Activated naive CD8-positive, alpha-beta T cell treated with anti-CD3 and anti-CD28 coated beads for 36 hours (primary cell): Measurements from ENCODE around the gene CRKL. TPM values are rescaled to one million over a fixed set of nuclear protein-coding genes. Genes with fewer than 3 reads are reported as not detected.

Source experiments
- DNase-seq: peaks from one replicate; pipeline ENCODE4 v3.0.0; 2021
- H3K27ac Mint-ChIP-seq: one replicate; pipeline ENCODE4 v1.8.0; 2022; ENCODE audit warnings: mild to moderate bottlenecking, moderate library complexity, mixed read lengths
- H3K27me3 Mint-ChIP-seq: one replicate; pipeline ENCODE4 v1.8.0; 2022; ENCODE audit warnings: mild to moderate bottlenecking, mixed read lengths
- H3K36me3 Mint-ChIP-seq: one replicate; pipeline ENCODE4 v1.8.0; 2021; ENCODE audit warnings: mild to moderate bottlenecking, mixed read lengths
- H3K4me1 Mint-ChIP-seq: one replicate; pipeline ENCODE4 v1.8.0; 2021; ENCODE audit warnings: mixed read lengths
- H3K4me3 Mint-ChIP-seq: one replicate; pipeline ENCODE4 v1.8.0; 2022; ENCODE audit warnings: mild to moderate bottlenecking, moderate library complexity, mixed read lengths
- H3K9me3 Mint-ChIP-seq: one replicate; pipeline ENCODE4 v1.8.0; 2022; ENCODE audit warnings: mixed read lengths
- total RNA-seq, 2 experiments: library from RNA; stranded (reverse); gene quantifications; one replicate each; pipeline ENCODE4 v1.2.3, GENCODE V29; 2021

Gene CRKL
- total RNA-seq, 2 experiments from 2014 or later = 82.1 to 82.2 TPM

- no peaks in the 10 kb centered on the region for H3K27me3 Mint-ChIP-seq
- H3K36me3 Mint-ChIP-seq = peaks cover 3% of the 10 kb centered on the region
- DNase-seq = no peak
- H3K4me3 Mint-ChIP-seq = no peak overlapping the region
- peaks cover 10% of the 10 kb centered on the region for H3K4me1 Mint-ChIP-seq
- H3K27ac Mint-ChIP-seq = no peak overlapping the region
- no peaks in the 10 kb centered on the region for H3K9me3 Mint-ChIP-seq
These were observed 77.1 kb downstream of the CRKL start for GRCh38 chr22:20994128-20994901.

DNA sequence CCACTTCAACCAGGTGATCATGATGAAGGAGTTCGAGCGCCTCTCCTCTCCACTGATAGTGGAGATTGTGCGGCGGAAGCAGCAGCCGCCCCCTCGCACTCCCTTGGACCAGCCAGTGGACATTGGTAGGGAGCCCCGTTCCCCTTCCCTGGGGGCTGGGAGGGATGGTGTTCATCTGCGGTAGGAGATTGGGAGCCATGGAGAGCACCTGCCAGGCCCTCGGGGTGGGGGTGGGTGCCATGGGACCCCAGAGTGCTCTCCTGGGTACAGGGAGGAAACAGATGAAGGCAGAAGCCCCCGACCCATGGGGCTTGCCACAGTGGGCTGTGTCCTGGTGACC is 77.7 kb downstream of the CRKL start:
- Mint-ChIP-seq H3K27me3 (no peaks in the 10 kb centered on the region), H3K4me1 (peaks cover 6% of the 10 kb centered on the region), H3K9me3 (no peaks in the 10 kb centered on the region), H3K4me3 (no peak overlapping the region), H3K27ac (no peak overlapping the region), H3K36me3 (peaks cover 3% of the 10 kb centered on the region)
- no peak for DNase-seq

GRCh38 chr22:20995329-20996030 is 78.3 kb downstream of the CRKL start:
- Mint-ChIP-seq H3K27ac (no peak overlapping the region), H3K36me3 (peaks cover 6% of the 10 kb centered on the region), H3K9me3 (no peaks in the 10 kb centered on the region), H3K27me3 (no peaks in the 10 kb centered on the region), H3K4me3 (no peak overlapping the region), H3K4me1 (peaks cover 9% of the 10 kb centered on the region)
- DNase-seq = no peak

GRCh38 chr22:20996031-20996410 is 78.8 kb downstream of the CRKL start:
- Mint-ChIP-seq H3K27me3 (no peaks in the 10 kb centered on the region), H3K4me3 (no peak overlapping the region), H3K4me1 (peaks cover 9% of the 10 kb centered on the region), H3K9me3 (no peaks in the 10 kb centered on the region), H3K36me3 (peaks cover 6% of the 10 kb centered on the region), H3K27ac (no peak overlapping the region)
- DNase-seq = no peak

GRCh38 chr22:20996598-20997535 is 79.7 kb downstream of the CRKL start:
- no peak for DNase-seq
- Mint-ChIP-seq H3K4me3 (no peak overlapping the region), H3K4me1 (peaks cover 12% of the 10 kb centered on the region), H3K9me3 (no peaks in the 10 kb centered on the region), H3K27ac (peak overlapping the region; percentile 19), H3K36me3 (peaks cover 9% of the 10 kb centered on the region), H3K27me3 (no peaks in the 10 kb centered on the region)

- H3K4me1 Mint-ChIP-seq = peaks cover 12% of the 10 kb centered on the region
- H3K27ac Mint-ChIP-seq = peak overlapping the region; percentile 19
- no peak overlapping the region for H3K4me3 Mint-ChIP-seq
- H3K27me3 Mint-ChIP-seq = no peaks in the 10 kb centered on the region
- DNase-seq = no peak
- no peaks in the 10 kb centered on the region for H3K9me3 Mint-ChIP-seq
- H3K36me3 Mint-ChIP-seq = peaks cover 9% of the 10 kb centered on the region
These were observed 80.5 kb downstream of the CRKL start for GRCh38 chr22:20997536-20998257.

GRCh38 chr22:20998411-20999336 is 81.5 kb downstream of the CRKL start:
- Mint-ChIP-seq H3K9me3 (no peaks in the 10 kb centered on the region), H3K27me3 (no peaks in the 10 kb centered on the region), H3K4me3 (no peak overlapping the region), H3K4me1 (peaks cover 14% of the 10 kb centered on the region), H3K36me3 (peaks cover 9% of the 10 kb centered on the region), H3K27ac (peak overlapping the region; percentile 16)
- DNase-seq = no peak

- Mint-ChIP-seq H3K9me3 (no peaks in the 10 kb centered on the region), H3K4me1 (peaks cover 18% of the 10 kb centered on the region)
These were observed 82.4 kb downstream of the CRKL start for GRCh38 chr22:20999350-21000206.

DNA sequence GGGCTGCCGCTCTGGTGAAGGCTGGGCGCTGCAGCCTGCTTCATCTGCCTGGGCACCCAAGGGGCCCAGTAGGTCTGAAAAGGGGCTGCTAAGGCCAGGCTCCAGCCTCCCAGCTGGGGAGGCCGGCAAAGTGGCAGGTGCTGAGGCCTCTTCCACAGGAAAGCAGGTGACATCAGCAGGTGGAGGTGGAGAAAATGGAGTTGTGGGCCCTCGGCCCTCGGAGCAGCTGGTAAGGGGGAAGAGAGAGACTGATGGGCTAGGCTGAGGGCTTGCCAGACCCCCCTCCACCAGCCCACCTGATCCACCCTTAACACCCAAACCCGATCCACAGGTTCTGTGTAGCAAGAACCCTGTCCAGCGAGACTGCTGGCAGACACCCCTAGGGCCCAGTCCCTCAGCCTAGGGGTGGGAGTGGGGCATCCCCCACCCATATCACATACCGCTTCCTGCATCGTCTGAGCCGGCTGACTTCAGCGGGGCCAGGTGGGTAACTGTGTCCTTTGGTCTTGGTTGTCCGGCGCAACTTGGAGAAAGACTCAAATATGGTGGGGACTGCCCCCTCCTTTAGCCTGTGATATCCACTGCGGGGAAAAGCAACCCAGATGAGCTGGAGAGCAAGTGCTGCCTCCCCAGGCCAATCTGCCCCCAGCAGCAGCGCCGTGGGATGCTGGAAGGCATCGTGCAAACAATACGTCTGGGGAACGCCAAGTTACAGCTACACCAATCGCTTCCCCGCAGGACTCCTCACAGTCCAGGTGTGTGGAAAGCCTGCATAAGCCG is 83.2 kb downstream of the CRKL start:
- H3K36me3 Mint-ChIP-seq = peaks cover 11% of the 10 kb centered on the region
- H3K4me3 Mint-ChIP-seq = peak overlapping the region; percentile 95
- H3K27me3 Mint-ChIP-seq = no peaks in the 10 kb centered on the region
- H3K27ac Mint-ChIP-seq = peak overlapping the region; percentile 99
- H3K9me3 Mint-ChIP-seq = no peaks in the 10 kb centered on the region
- DNase-seq = no peak
- H3K4me1 Mint-ChIP-seq = peaks cover 18% of the 10 kb centered on the region

More at GRCh38 chr22:20999350-21000206, 82.4 kb downstream of the CRKL start:
- peak overlapping the region; percentile 99 for H3K27ac Mint-ChIP-seq
- H3K36me3 Mint-ChIP-seq = peaks cover 12% of the 10 kb centered on the region
- no peaks in the 10 kb centered on the region for H3K27me3 Mint-ChIP-seq
- peak overlapping the region; percentile 95 for H3K4me3 Mint-ChIP-seq
- no peak for DNase-seq

GRCh38 chr22:21000987-21001600 is 83.9 kb downstream of the CRKL start:
- DNase-seq = no peak
- H3K4me1 Mint-ChIP-seq = peaks cover 18% of the 10 kb centered on the region
- peak overlapping the region; percentile 99 for H3K27ac Mint-ChIP-seq
- peak overlapping the region; percentile 95 for H3K4me3 Mint-ChIP-seq
- peaks cover 11% of the 10 kb centered on the region for H3K36me3 Mint-ChIP-seq
- no peaks in the 10 kb centered on the region for H3K27me3 Mint-ChIP-seq
- H3K9me3 Mint-ChIP-seq = no peaks in the 10 kb centered on the region

GRCh38 chr22:21001601-21002325 is 84.6 kb downstream of the CRKL start, which contains the start of gene THAP7:
THAP7 (minus strand) TSS chr22:21002118; CDS start chr22:21001911, 207 bp downstream.
- no peaks in the 10 kb centered on the region for H3K27me3 Mint-ChIP-seq
- peak; percentile 97 for DNase-seq
- peak within 1 kb of the TSS; percentile 99 for H3K27ac Mint-ChIP-seq
- peaks cover 11% of the 10 kb centered on the region for H3K36me3 Mint-ChIP-seq
- H3K9me3 Mint-ChIP-seq = no peaks in the 10 kb centered on the region
- H3K4me3 Mint-ChIP-seq = peak within 1 kb of the TSS; percentile 95
- peaks cover 18% of the 10 kb centered on the region for H3K4me1 Mint-ChIP-seq
